Measurements from ENCODE around the gene AGR3.

AGR3 gene

GRCh38 chr7:16881844-16882243 is at the start of gene AGR3:
AGR3 (minus strand) TSS chr7:16881983; CDS start chr7:16878618, 3,365 bp downstream.
- no peak for DNase-seq

- DNase-seq, result no peak
These were observed 49.2 kb upstream of the AGR3 start for GRCh38 chr7:16930946-16931345.

GRCh38 chr7:16929146-16929762 is 47.5 kb upstream of the AGR3 start:
- DNase-seq, result no peak

GRCh38 chr7:16926861-16927260 is 45.1 kb upstream of the AGR3 start:
- no peak for DNase-seq

GRCh38 chr7:16926283-16926682 is 44.5 kb upstream of the AGR3 start:
- DNase-seq, result peak; percentile 41

GRCh38 chr7:16925609-16926008 is 43.8 kb upstream of the AGR3 start:
- no peak for DNase-seq

- no peak for DNase-seq
These were observed 41.2 kb upstream of the AGR3 start for GRCh38 chr7:16923019-16923418.

GRCh38 chr7:16921644-16922257 is 40.0 kb upstream of the AGR3 start:
- DNase-seq, result no peak

GRCh38 chr7:16921151-16921550 is 39.4 kb upstream of the AGR3 start:
- DNase-seq, result no peak

- no peak for DNase-seq
These were observed 37.7 kb upstream of the AGR3 start for GRCh38 chr7:16919440-16919839.

- peak; percentile 65 for DNase-seq
These were observed 36.6 kb upstream of the AGR3 start for GRCh38 chr7:16918288-16918895.

- DNase-seq, result peak; percentile 3
These were observed 35.0 kb upstream of the AGR3 start for GRCh38 chr7:16916738-16917137.

- no peak for DNase-seq
These were observed 34.4 kb upstream of the AGR3 start for GRCh38 chr7:16916105-16916639.

- no peak for DNase-seq
These were observed 33.6 kb upstream of the AGR3 start for GRCh38 chr7:16915405-16915804.

GRCh38 chr7:16914771-16915170 is 33.0 kb upstream of the AGR3 start:
- DNase-seq, result no peak

GRCh38 chr7:16913643-16914042 is 31.9 kb upstream of the AGR3 start:
- no peak for DNase-seq

GRCh38 chr7:16912540-16912939 is 30.8 kb upstream of the AGR3 start:
- no peak for DNase-seq

- no peak for DNase-seq
These were observed 26.8 kb upstream of the AGR3 start for GRCh38 chr7:16908561-16908960.

- no peak for DNase-seq
These were observed 23.7 kb upstream of the AGR3 start for GRCh38 chr7:16905300-16906044.

- no peak for DNase-seq
These were observed 22.3 kb upstream of the AGR3 start for GRCh38 chr7:16904076-16904475.

- DNase-seq, result no peak
These were observed 18.5 kb upstream of the AGR3 start for GRCh38 chr7:16900209-16900768.

- no peak for DNase-seq
These were observed 10.3 kb upstream of the AGR3 start for GRCh38 chr7:16891874-16892643.
